SH-SY5Y (cell line): Measurements from ENCODE around the gene SYT5.

Experiments
- GATA2 ChIP-seq: IDR thresholded peaks from 2 replicates; pipeline ENCODE4 v1.6.1; 2011; ENCODE audit warnings: mild to moderate bottlenecking, low read depth, low read length
- GATA3 ChIP-seq: IDR thresholded peaks from 2 replicates; pipeline ENCODE4 v1.6.1; 2011; ENCODE audit warnings: low read depth, mild to moderate bottlenecking, low read length, moderate library complexity

- no peak for TF ChIP-seq GATA2
- TF ChIP-seq GATA3: no peak
Observed at GRCh38 chr19:55153652-55154264, 26.3 kb downstream of the SYT5 start.
